ES-I3 (cell line): Measurements from ENCODE around the gene PARVG.

ENCODE experiments used
- H3K36me3 ChIP-seq: 2 replicates; pipeline ENCODE4 v1.6.1; 2013; ENCODE audit warnings: mild to moderate bottlenecking, low read length, control low read depth, moderate library complexity; ENCODE audit not compliant: insufficient read depth
- H3K4me1 ChIP-seq: 2 replicates; pipeline ENCODE4 v1.6.1; 2013; ENCODE audit warnings: mild to moderate bottlenecking, control low read depth, low read length; ENCODE audit not compliant: insufficient read depth
- H3K9ac ChIP-seq: 2 replicates; pipeline ENCODE4 v1.6.1; 2013; ENCODE audit warnings: low read depth, mild to moderate bottlenecking, low read length, moderate library complexity
- H3K9me3 ChIP-seq: 2 replicates; pipeline ENCODE4 v1.6.1; 2013; ENCODE audit warnings: mild to moderate bottlenecking, low read length, moderate library complexity; ENCODE audit not compliant: control insufficient read depth, insufficient read depth

Gene PARVG

GRCh38 chr22:44179989-44180705, 578 bp upstream of the PARVG start:
- Histone ChIP-seq H3K4me1 (peaks cover 4% of the 10 kb centered on the region), H3K9me3 (no peaks in the 10 kb centered on the region), H3K9ac (no peak overlapping the region), H3K36me3 (no peaks in the 10 kb centered on the region)

GRCh38 chr22:44181033-44181911, 547 bp downstream of the PARVG start:
- peaks cover 4% of the 10 kb centered on the region for H3K4me1 ChIP-seq
- H3K36me3 ChIP-seq, result no peaks in the 10 kb centered on the region
- no peak overlapping the region; the same call in 1 of the 2 replicates for H3K9ac ChIP-seq
- no peaks in the 10 kb centered on the region for H3K9me3 ChIP-seq

DNA sequence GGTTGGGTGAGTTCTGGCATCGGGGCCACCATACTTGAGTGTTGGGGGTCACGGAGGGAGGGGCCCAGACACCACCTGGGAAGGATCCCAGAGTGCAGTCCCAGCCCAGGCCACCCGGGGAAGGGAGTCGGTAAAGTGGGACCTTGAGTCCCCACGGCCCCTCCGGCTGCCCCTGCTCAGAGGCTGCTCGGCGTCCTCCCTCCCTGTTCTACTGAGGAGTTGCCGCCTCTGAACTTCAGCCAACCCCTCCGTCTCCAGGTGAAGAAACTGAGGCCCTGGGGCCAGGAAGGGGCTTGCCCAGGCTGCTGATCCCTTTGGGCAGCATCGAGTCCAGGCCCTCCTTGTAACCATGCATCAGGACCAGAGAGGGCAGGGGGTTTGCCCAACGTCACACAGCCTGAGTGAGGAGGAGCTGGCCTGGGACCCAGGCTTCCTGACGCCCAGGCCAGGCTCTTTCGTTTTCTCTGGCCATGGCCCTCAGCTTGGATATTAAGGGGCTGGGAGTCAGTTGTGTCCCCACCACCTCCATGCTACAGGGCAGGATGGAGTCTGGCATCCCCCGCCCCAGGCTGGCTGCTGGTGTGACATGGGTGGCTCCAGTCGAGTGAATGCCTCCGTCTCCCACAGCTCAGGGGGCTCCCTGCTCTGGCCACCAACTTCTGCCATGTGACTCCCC, 1.3 kb downstream of the PARVG start:
- peaks cover 4% of the 10 kb centered on the region for H3K4me1 ChIP-seq
- H3K9me3 ChIP-seq, result no peaks in the 10 kb centered on the region
- H3K36me3 ChIP-seq, result no peaks in the 10 kb centered on the region
- H3K9ac ChIP-seq, result no peak overlapping the region

- H3K9ac ChIP-seq, result no peak overlapping the region
- peaks cover 4% of the 10 kb centered on the region for H3K4me1 ChIP-seq
- no peaks in the 10 kb centered on the region for H3K36me3 ChIP-seq
- no peaks in the 10 kb centered on the region for H3K9me3 ChIP-seq
Observed at GRCh38 chr22:44182588-44183286, 2.0 kb downstream of the PARVG start.

DNA sequence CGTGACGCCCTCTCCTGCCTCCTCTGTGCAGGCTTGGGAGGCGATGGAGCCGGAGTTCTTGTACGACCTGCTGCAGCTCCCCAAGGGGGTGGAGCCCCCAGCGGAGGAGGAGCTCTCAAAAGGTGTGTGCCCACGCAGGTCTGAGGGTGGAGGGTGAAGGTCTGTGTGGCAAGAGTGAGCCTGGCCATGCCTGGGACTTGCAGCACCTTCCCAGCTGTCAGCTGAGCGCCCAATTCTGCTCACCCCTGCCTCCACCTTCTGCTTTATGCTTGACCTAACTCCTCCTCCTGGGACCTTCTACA, 2.5 kb downstream of the PARVG start:
- Histone ChIP-seq H3K9me3 (no peaks in the 10 kb centered on the region), H3K9ac (no peak overlapping the region), H3K36me3 (no peaks in the 10 kb centered on the region), H3K4me1 (peaks cover 4% of the 10 kb centered on the region)

- H3K4me1 ChIP-seq, result peaks cover 4% of the 10 kb centered on the region
- H3K9me3 ChIP-seq, result no peaks in the 10 kb centered on the region
- H3K36me3 ChIP-seq, result no peaks in the 10 kb centered on the region
- no peak overlapping the region for H3K9ac ChIP-seq
Observed at GRCh38 chr22:44184006-44184405, 3.3 kb downstream of the PARVG start.

DNA sequence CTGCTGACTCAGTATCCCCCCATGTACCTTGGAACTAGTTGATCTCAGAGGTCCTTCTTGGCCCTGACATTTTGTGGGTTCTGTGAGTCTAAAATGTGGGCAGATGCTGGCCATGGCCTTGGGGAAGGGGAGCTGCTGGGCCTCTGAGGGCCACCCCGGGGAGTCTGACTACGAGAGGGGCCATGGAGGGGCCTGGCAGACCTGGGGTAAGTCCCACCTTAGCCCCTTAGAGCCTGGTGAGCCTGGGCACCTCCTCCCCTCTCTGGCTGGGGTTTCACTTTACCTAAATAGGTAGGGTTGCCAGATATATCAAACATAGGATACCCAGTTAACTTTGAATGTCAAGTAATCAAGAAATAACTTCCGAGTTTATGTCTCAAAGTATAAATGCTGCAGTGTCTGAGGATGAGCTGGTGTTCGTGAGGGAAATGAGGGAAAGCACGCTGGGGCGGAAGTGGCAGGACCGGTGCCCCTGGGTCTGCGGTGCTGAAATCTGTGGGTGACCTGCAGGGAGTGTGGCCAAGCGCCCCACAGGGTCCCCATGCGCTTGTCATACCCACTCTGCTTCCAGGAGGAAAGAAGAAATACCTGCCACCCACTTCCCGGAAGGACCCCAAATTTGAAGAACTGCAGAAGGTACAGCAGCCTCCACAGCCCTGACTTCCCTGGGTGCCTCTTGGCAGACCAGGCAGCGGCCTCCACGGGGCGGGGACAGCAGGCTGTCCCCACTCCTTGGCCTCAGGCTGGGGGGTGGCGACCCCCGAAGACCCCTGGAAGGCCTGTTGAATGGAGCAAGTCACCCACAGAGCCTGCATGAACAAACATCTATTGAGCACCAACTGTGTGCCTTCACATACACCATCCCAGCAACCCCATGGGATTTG, 4.8 kb downstream of the PARVG start:
- H3K9me3 ChIP-seq, result no peaks in the 10 kb centered on the region
- no peak overlapping the region for H3K9ac ChIP-seq

GRCh38 chr22:44186121-44186510, 5.4 kb downstream of the PARVG start:
- Histone ChIP-seq H3K9ac (no peak overlapping the region), H3K36me3 (no peaks in the 10 kb centered on the region), H3K9me3 (no peaks in the 10 kb centered on the region), H3K4me1 (peaks cover 6% of the 10 kb centered on the region)

More for the DNA sequence above, 4.8 kb downstream of the PARVG start:
- H3K4me1 ChIP-seq, result peaks cover 7% of the 10 kb centered on the region
- no peaks in the 10 kb centered on the region for H3K36me3 ChIP-seq

DNA sequence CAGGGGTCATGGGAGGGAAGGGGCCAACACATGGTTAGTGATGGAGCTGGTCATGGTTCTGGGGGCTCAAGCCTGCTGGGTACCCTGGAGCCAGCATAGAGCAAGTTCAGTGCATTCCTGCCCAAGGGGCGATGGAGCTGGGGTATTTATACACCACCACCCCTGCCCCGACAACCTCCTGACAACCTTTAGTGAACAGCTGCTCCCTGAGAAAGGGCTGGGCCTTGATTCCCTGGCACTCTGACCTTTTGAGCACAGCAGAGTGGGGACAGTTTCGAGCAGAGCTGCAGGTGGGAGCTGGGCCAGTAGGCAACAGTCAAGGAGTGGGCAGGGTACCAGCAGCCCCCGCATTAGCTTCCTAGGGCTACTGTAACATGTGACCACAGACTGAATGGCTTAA, 6.0 kb downstream of the PARVG start:
- Histone ChIP-seq H3K9ac (no peak overlapping the region), H3K9me3 (no peaks in the 10 kb centered on the region), H3K4me1 (peaks cover 6% of the 10 kb centered on the region), H3K36me3 (no peaks in the 10 kb centered on the region)

GRCh38 chr22:44187652-44188230, 7.0 kb downstream of the PARVG start:
- no peaks in the 10 kb centered on the region for H3K9me3 ChIP-seq
- H3K4me1 ChIP-seq, result peaks cover 6% of the 10 kb centered on the region
- no peak overlapping the region for H3K9ac ChIP-seq
- H3K36me3 ChIP-seq, result no peaks in the 10 kb centered on the region

- Histone ChIP-seq H3K9ac (no peak overlapping the region), H3K9me3 (no peaks in the 10 kb centered on the region), H3K36me3 (no peaks in the 10 kb centered on the region), H3K4me1 (peaks cover 6% of the 10 kb centered on the region)
Observed at GRCh38 chr22:44188316-44188715, 7.6 kb downstream of the PARVG start.

- Histone ChIP-seq H3K4me1 (peaks cover 6% of the 10 kb centered on the region), H3K9me3 (no peaks in the 10 kb centered on the region)
Observed at GRCh38 chr22:44188986-44189630, 8.4 kb downstream of the PARVG start.

DNA sequence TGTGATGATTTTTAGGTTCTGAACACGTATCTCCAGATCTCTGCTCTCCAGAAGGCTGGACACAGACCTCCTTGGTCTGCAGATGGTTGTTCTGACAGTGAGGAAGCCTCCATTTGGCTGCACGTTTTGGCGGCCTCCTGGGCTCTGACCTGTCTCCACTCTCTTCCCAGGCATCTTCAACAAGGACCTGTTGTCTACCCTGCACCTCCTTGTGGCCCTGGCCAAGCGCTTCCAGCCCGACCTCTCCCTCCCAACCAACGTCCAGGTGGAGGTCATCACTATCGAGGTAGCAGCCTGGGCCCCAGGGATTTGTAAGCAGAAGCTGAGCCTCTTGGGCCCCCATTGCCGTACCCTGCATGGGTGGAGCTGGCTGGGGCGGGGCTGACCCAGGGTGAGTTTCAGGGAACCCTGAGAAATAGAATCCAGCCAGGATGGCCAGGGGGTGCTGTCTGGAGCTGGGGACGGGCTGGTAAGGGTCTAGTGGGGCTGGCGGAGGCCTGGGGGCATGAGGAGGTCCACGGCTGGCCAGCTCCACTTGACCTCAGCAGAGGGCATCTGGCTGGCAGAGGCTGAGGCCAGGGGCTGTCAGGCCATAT, 9.8 kb downstream of the PARVG start:
- Histone ChIP-seq H3K4me1 (peaks cover 6% of the 10 kb centered on the region), H3K9ac (no peak overlapping the region), H3K36me3 (no peaks in the 10 kb centered on the region), H3K9me3 (no peaks in the 10 kb centered on the region)

More at GRCh38 chr22:44188986-44189630, 8.4 kb downstream of the PARVG start:
- Histone ChIP-seq H3K9ac (no peak overlapping the region), H3K36me3 (no peaks in the 10 kb centered on the region)
